Calu3 (cell line): Measurements from ENCODE around the gene CLOCK. TPM values are rescaled to one million over a fixed set of nuclear protein-coding genes. Genes with fewer than 3 reads are reported as not detected.

Source experiments
- BruUV-seq: library from RNA; stranded (reverse); fragments of 400-500 nt; replicated peaks from 2 replicates; lab custom pipeline; 2021; lab: Mats Ljungman, UMichigan
- CTCF ChIA-PET: fragments of 300-600 bp; sonication (Branson Sonifier 250); formaldehyde crosslinking; loops from one replicate; lab custom pipeline; 2022; ENCODE audit warnings: antibody characterized with exemption; lab: Charles Lee
- DNase-seq: peaks from one replicate; pipeline ENCODE4 v3.0.0; 2022
- H3K27ac Mint-ChIP-seq: one replicate; pipeline ENCODE4 v1.8.0; 2022; ENCODE audit warnings: mixed read lengths; ENCODE audit not compliant: unreplicated experiment
- H3K27me3 Mint-ChIP-seq: one replicate; pipeline ENCODE4 v1.8.0; 2022; ENCODE audit warnings: mixed read lengths; ENCODE audit not compliant: unreplicated experiment
- H3K36me3 Mint-ChIP-seq: one replicate; pipeline ENCODE4 v1.8.0; 2022; ENCODE audit warnings: mild to moderate bottlenecking, moderate library complexity, mixed read lengths; ENCODE audit not compliant: insufficient read depth, unreplicated experiment
- H3K4me1 Mint-ChIP-seq: one replicate; pipeline ENCODE4 v1.8.0; 2022; ENCODE audit warnings: mild to moderate bottlenecking, low read depth, mixed read lengths; ENCODE audit not compliant: unreplicated experiment
- H3K4me3 Mint-ChIP-seq: one replicate; pipeline ENCODE4 v1.8.0; 2022; ENCODE audit warnings: mild to moderate bottlenecking, low read depth, moderate library complexity, mixed read lengths; ENCODE audit not compliant: unreplicated experiment
- H3K9me3 Mint-ChIP-seq: one replicate; pipeline ENCODE4 v1.8.0; 2022; ENCODE audit warnings: low read depth, mixed read lengths; ENCODE audit not compliant: unreplicated experiment
- CTCF ChIP-seq: fragments of 200-600 bp; IDR thresholded peaks from one replicate; pipeline ENCODE4 v1.8.0; 2022; ENCODE audit warnings: antibody characterized with exemption; ENCODE audit not compliant: unreplicated experiment
- intact Hi-C: fragments of 100-400 bp; cut with micrococcal nuclease; formaldehyde crosslinking; loops from one replicate; pipeline ENCODE4 v1.10.0; 2022; ENCODE audit not compliant: unreplicated experiment
- total RNA-seq: library from RNA; stranded (reverse); gene quantifications from 2 replicates; pipeline ENCODE4 v1.2.3, GENCODE V29; 2022

Gene CLOCK
- total RNA-seq, 1 experiment from 2014 or later: 16.2 TPM

GRCh38 chr4:55411621-55412020 lies 135.1 kb downstream of the CLOCK start:
- Mint-ChIP-seq H3K36me3 (peaks cover 10% of the 10 kb centered on the region), H3K4me1 (peaks cover 14% of the 10 kb centered on the region), H3K27me3 (no peaks in the 10 kb centered on the region), H3K9me3 (no peaks in the 10 kb centered on the region), H3K4me3 (no peak overlapping the region), H3K27ac (no peak overlapping the region)
- intact Hi-C loops: no loop called here
- TF ChIP-seq CTCF: no peak
- DNase-seq: no peak
- BruUV-seq: no TSS peak
- CTCF ChIA-PET: no interaction called here

- no peak overlapping the region for H3K27ac Mint-ChIP-seq
- CTCF ChIA-PET: interaction anchor here (0.7 kb wide), 1 partner anchor 456 kb away, joined by 6 read pairs; no protein-coding TSS in a partner anchor
- H3K27me3 Mint-ChIP-seq: no peaks in the 10 kb centered on the region
- intact Hi-C loops: no loop called here
- BruUV-seq: no TSS peak
- no peak for DNase-seq
- H3K9me3 Mint-ChIP-seq: no peaks in the 10 kb centered on the region
- no peak for TF ChIP-seq CTCF
- peaks cover 23% of the 10 kb centered on the region for H3K4me1 Mint-ChIP-seq
- H3K36me3 Mint-ChIP-seq: peaks cover 18% of the 10 kb centered on the region
- H3K4me3 Mint-ChIP-seq: no peak overlapping the region
Observed at GRCh38 chr4:55410431-55410830, 136.3 kb downstream of the CLOCK start.

GRCh38 chr4:55409468-55410171 lies 137.1 kb downstream of the CLOCK start:
- Mint-ChIP-seq H3K27ac (peak overlapping the region; percentile 23), H3K27me3 (no peaks in the 10 kb centered on the region), H3K4me1 (peaks cover 25% of the 10 kb centered on the region), H3K36me3 (peaks cover 20% of the 10 kb centered on the region), H3K4me3 (no peak overlapping the region), H3K9me3 (no peaks in the 10 kb centered on the region)
- intact Hi-C loops: no loop called here
- CTCF ChIA-PET: no interaction called here
- no TSS peak for BruUV-seq
- no peak for DNase-seq
- no peak for TF ChIP-seq CTCF

- no TSS peak for BruUV-seq
- no peak overlapping the region for H3K27ac Mint-ChIP-seq
- no peak for DNase-seq
- peaks cover 25% of the 10 kb centered on the region for H3K4me1 Mint-ChIP-seq
- intact Hi-C loops: no loop called here
- no peaks in the 10 kb centered on the region for H3K9me3 Mint-ChIP-seq
- TF ChIP-seq CTCF: no peak
- H3K36me3 Mint-ChIP-seq: peaks cover 25% of the 10 kb centered on the region
- no peaks in the 10 kb centered on the region for H3K27me3 Mint-ChIP-seq
- no peak overlapping the region for H3K4me3 Mint-ChIP-seq
- CTCF ChIA-PET: no interaction called here
Observed at GRCh38 chr4:55407764-55408163, 138.9 kb downstream of the CLOCK start.
